Measurements from ENCODE around the gene FFAR1.
A peak's percentile ranks its signal among the peaks of the same experiment; 100 is the strongest.
"Not testable (repeated sequence)": the region's sequence is repeated elsewhere in the genome, so short reads cannot be mapped to it uniquely, and the experiment has no call there.

FFAR1 gene

GRCh38 chr19:35344511-35345031, 3.1 kb upstream of the FFAR1 start:
- DNase-seq = no peak

GRCh38 chr19:35345671-35346111, 2.0 kb upstream of the FFAR1 start:
- DNase-seq = no peak

GRCh38 chr19:35346193-35347052, 1.3 kb upstream of the FFAR1 start:
- no peak for DNase-seq

- DNase-seq = no peak
These were observed 212 bp downstream of the FFAR1 start for GRCh38 chr19:35347930-35348298.

GRCh38 chr19:35348911-35349611, 1.4 kb downstream of the FFAR1 start:
- peak; percentile 35 for DNase-seq

- DNase-seq = peak; percentile 46
These were observed 2.2 kb downstream of the FFAR1 start for GRCh38 chr19:35349614-35350521.

- no peak for DNase-seq
These were observed 2.9 kb downstream of the FFAR1 start for GRCh38 chr19:35350591-35350990.

GRCh38 chr19:35351411-35352176, 3.9 kb downstream of the FFAR1 start:
- peak; percentile 45 for DNase-seq

- no peak for DNase-seq
These were observed 4.4 kb downstream of the FFAR1 start for GRCh38 chr19:35352177-35352447.

GRCh38 chr19:35352448-35353304, 5.0 kb downstream of the FFAR1 start:
- peak; percentile 82 for DNase-seq

GRCh38 chr19:35353635-35354034, 5.9 kb downstream of the FFAR1 start:
- peak; percentile 6 for DNase-seq

GRCh38 chr19:35354898-35355297, 7.2 kb downstream of the FFAR1 start:
- DNase-seq = peak; percentile 37

- peak; percentile 39 for DNase-seq
These were observed 8.2 kb downstream of the FFAR1 start for GRCh38 chr19:35355791-35356460.

GRCh38 chr19:35357867-35358573, 10.3 kb downstream of the FFAR1 start, which contains the start of gene FFAR3:
TSS of gene FFAR3 (plus strand) at chr19:35358460. CDS start at chr19:35358891, 431 bp downstream.
- peak; percentile 33 for DNase-seq

GRCh38 chr19:35358834-35359233, 11.1 kb downstream of the FFAR1 start:
- not testable (repeated sequence) for DNase-seq

- not testable (repeated sequence) for DNase-seq
These were observed 11.7 kb downstream of the FFAR1 start for GRCh38 chr19:35359395-35359794.

- not testable (repeated sequence) for DNase-seq
These were observed 12.4 kb downstream of the FFAR1 start for GRCh38 chr19:35360081-35360480.

- no peak for DNase-seq
These were observed 13.2 kb downstream of the FFAR1 start for GRCh38 chr19:35360880-35361420.

- DNase-seq = no peak
These were observed 14.7 kb downstream of the FFAR1 start for GRCh38 chr19:35362261-35363000.
